ENCODE results near the gene STPG4. TPM values are rescaled to one million over a fixed set of nuclear protein-coding genes. Genes with fewer than 3 reads are reported as not detected.

Gene STPG4
- total and polyA plus RNA-seq, 2 of the 8 experiments (the other 6 are each of a cell fraction or from before 2014, with no cell fraction given): 0.28 TPM; not detected in 1

DNA sequence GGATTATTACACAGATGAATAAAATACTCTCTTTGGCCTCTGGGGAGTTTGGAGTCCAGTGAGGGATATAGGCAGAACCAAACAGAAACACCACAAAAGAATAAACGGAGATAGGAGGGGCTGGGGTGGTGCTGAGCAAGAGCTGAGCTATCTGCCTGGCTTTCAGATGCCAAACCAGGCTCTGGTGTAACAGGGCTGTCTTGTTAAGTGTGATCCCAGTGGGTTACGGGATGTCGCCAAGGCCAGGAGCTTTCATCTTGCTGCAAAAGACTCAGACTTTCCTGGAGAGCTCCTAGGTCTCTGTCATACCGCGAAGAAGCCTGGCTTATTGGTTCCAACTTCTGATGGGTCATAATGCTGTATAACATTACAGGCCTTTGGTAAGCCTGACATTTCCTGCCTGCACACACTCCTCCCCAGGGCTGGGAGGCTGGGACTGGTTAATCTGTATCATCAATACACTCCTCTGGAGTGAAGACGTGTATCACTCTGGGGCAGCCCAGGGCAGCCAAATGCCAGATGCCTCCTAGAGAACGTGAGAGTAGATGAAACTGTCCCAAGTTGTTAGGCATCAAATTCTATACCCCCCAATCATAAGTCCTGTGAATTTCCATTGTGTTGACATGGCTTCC lies 60.5 kb downstream of the STPG4 start (continued):
- TF ChIP-seq SRF (IDR thresholded peaks at IDR 0.05; ENCODE audit: low read depth, low read length) (no peak), CEBPB (IDR thresholded peaks at IDR 0.05; ENCODE audit: low read depth, low read length) (no peak)

Data from H1 (cell line).